Testis (tissue), 2 donors: ENCODE data around the gene SPOUT1.

Source experiments
- CTCF ChIP-seq, 3 experiments: fragments of 450-650 bp in 2 of 3; fragments of 200-600 bp in 1 of 3; sonication (generic) in 1 of 3; IDR thresholded peaks; one replicate each; pipeline ENCODE4 v1.5.1; 2016 to 2019; ENCODE audit warnings: antibody characterized with exemption in 3 of 3, mild to moderate bottlenecking in 2 of 3, moderate library complexity in 1 of 3
- POLR2A ChIP-seq: fragments of 450-650 bp; IDR thresholded peaks from one replicate; pipeline ENCODE4 v1.6.1; 2017; ENCODE audit warnings: antibody characterized with exemption, mild to moderate bottlenecking, moderate library complexity

- TF ChIP-seq CTCF (IDR thresholded peaks at IDR 0.05) = no peak
- no peak for TF ChIP-seq POLR2A
These were observed 18.2 kb upstream of the SPOUT1 start for GRCh38 chr9:128847803-128848202.
